GM13977 (cell line): ENCODE results near the gene HAND2.

Experiments
- DNase-seq: peaks from one replicate; pipeline ENCODE4 v3.0.0; 2012; ENCODE audit warnings: low spot score
- CTCF ChIP-seq: IDR thresholded peaks from 2 replicates; pipeline ENCODE4 v1.5.1; 2012; ENCODE audit warnings: mild to moderate bottlenecking, control low read depth; ENCODE audit not compliant: insufficient read depth; ENCODE audit errors: extremely low read depth, missing control alignments
- in situ Hi-C: fragments of 300-500 bp; cut with MboI; formaldehyde crosslinking; loops from one replicate; pipeline ENCODE4 v1.12.0; 2022; ENCODE audit warnings: low sequenced_read_pairs, low pct_unique_long_range_greater_than_20kb, mixed read lengths, inconsistent platforms; ENCODE audit not compliant: unreplicated experiment

Gene HAND2

GRCh38 chr4:173572493-173573129 is 42.6 kb upstream of the HAND2 start:
- DNase-seq, result no peak
- TF ChIP-seq CTCF, result no peak
- in situ Hi-C loops, result no loop called here

DNA sequence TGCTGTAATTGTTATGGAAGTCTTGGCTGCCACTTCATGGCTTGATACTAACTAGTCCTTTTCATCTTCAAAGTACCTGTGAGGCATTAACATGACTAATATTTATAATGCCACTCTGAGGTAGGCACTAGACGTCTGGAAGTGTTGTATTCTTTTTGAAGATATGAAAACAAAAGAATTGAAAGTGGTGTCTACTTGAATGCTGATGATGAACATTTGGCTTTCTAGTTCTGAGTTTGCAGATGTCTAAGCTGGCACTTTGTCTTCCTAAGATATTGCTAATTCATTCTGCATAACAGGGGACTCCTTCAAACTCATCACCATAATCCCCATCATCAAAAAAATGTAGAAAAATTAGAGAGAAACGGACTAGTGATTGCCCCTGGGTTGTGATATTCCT is 41.6 kb upstream of the HAND2 start:
- DNase-seq, result no peak
- in situ Hi-C loops, result no loop called here
- TF ChIP-seq CTCF, result no peak

GRCh38 chr4:173565281-173565680 is 35.3 kb upstream of the HAND2 start:
- in situ Hi-C loops, result no loop called here
- no peak for TF ChIP-seq CTCF
- DNase-seq, result no peak

- in situ Hi-C loops, result no loop called here
- TF ChIP-seq CTCF, result no peak
- DNase-seq, result no peak
These were observed 34.4 kb upstream of the HAND2 start for GRCh38 chr4:173564461-173564860.

- in situ Hi-C loops, result no loop called here
- no peak for TF ChIP-seq CTCF
- DNase-seq, result no peak
These were observed 30.9 kb upstream of the HAND2 start for GRCh38 chr4:173560896-173561295.

- in situ Hi-C loops, result no loop called here
- DNase-seq, result no peak
- TF ChIP-seq CTCF, result no peak
These were observed 26.5 kb upstream of the HAND2 start for GRCh38 chr4:173556398-173557131.
